Astrocyte of the cerebellum (primary cell): ENCODE data around the gene PLEKHG4.

Source experiments
- DNase-seq: peaks from one replicate; pipeline ENCODE4 v3.0.0-alpha.2; 2011; ENCODE audit warnings: low read depth
- H3K4me3 ChIP-seq: 2 replicates; pipeline ENCODE4 v1.5.1; 2011; ENCODE audit warnings: mild to moderate bottlenecking, low read depth, low read length, moderate library complexity
- in situ Hi-C: cut with HindIII; loops from 2 replicates; pipeline ENCODE4 v1.10.0; 2017; ENCODE audit warnings: low sequenced_read_pairs
- TF ChIP-seq, protein P1 (sequence below): IDR thresholded peaks from 2 replicates; pipeline ENCODE4 v1.5.1; 2012; ENCODE audit warnings: low read length, low read depth, moderate library complexity, mild to moderate bottlenecking; ENCODE audit errors: missing control alignments

The PLEKHG4 gene

DNA sequence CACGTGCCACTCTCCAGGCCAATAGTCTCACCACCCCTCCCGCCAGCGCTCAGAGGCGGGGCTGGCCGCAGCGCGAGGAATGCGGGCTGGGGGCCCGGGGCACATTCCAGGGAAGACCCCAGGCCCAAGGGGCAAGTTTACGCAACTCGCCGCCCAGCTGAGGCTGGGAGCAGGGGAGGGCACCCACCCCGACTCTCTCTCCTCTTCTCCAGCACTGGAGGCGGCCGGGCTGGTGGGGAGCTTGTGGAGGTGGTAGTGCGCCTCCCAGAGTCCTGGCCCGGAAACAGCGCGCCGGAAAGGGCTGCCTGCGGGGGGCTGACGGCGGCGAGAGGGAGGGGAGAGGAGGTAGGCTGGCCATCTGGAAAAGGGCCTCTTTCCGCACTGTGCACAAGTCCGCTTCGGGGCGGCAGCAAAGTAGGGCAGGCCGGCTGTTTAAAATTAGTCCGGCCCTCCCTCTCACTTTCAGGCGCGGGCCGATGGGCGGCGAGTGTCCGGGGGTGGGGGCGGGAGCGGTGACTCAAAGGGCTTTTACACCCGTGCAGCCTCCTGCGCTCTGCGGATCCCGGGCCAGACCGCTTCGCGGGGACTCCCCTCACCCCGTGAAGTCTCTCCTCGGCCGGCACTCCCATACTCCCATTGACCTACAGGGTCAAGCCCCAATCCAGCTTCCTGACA lies 33.1 kb upstream of the PLEKHG4 start:
- DNase-seq: peak; percentile 70
- in situ Hi-C loops: no loop called here
- TF ChIP-seq, protein P1, sequence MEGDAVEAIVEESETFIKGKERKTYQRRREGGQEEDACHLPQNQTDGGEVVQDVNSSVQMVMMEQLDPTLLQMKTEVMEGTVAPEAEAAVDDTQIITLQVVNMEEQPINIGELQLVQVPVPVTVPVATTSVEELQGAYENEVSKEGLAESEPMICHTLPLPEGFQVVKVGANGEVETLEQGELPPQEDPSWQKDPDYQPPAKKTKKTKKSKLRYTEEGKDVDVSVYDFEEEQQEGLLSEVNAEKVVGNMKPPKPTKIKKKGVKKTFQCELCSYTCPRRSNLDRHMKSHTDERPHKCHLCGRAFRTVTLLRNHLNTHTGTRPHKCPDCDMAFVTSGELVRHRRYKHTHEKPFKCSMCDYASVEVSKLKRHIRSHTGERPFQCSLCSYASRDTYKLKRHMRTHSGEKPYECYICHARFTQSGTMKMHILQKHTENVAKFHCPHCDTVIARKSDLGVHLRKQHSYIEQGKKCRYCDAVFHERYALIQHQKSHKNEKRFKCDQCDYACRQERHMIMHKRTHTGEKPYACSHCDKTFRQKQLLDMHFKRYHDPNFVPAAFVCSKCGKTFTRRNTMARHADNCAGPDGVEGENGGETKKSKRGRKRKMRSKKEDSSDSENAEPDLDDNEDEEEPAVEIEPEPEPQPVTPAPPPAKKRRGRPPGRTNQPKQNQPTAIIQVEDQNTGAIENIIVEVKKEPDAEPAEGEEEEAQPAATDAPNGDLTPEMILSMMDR: peak; percentile 57
- H3K4me3 ChIP-seq: peak overlapping the region; percentile 91

DNA sequence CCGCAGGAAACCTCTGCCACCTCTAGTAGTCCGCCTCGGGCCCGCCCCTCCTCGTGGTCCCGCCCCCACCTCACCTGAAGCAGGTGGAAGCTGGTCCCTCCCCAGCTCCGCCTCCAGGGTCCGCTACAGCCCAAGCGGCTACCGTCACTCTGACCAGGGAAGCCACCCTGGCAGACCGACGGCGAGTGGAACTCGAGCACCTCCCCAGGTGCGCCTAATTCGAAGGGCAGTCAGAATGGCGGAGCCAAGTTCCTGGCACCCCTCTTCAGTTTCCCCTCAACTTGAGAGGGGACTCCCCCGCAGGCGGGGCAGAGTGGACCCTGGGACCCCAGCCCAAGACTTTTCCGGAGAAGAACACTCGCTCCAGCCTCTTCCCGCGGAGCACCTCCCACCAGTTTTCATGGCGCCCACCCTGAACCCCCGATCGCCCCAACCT lies 32.6 kb upstream of the PLEKHG4 start:
- H3K4me3 ChIP-seq: peak overlapping the region; percentile 91
- TF ChIP-seq, protein P1: no peak
- in situ Hi-C loops: no loop called here
- no peak for DNase-seq

DNA sequence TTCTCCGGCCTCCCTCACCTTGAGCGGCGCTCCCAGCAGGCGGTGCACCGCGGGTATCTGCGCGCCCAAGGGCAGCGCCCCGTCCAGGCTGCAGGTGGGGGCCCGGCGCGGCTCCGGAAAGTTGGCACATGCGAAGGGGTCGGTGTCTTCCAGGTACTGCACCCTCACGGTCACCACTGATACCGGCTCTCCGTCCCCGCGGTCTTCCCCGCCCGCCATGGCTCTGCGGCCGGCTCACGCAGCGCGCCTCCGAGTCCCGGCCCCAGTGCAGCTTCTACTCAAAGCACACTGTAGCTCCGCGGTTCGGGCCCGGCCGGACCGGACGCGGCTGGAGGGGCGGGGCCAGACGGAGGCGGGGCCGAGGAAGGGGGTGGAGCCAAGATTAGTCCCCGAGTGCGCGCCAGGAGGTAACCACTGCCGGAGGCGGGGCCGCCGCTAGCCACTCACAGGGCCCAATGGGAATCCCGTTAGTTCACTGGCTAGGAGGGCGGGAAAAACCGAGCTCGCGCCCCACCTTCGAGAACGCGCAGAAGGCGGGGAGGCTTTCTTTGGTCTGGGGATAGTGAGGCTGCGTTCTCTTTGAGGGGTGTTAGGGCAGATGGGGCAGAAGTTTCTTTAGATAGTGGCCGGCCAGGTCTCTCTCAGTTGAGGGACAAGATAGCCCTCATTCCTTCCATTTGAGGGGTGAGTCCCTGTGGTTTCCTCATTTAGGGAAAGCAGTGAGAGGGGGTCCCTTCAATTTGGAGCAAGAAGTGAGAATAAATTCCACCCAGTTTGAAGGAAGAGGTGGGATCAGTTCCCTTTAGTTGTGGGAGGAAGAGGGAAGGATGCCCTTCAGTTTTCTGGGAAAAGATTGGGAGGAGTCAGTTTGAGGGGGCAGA lies 31.9 kb upstream of the PLEKHG4 start, which contains the start of gene FHOD1:
TSS of gene FHOD1 (minus strand) at position 290 of the 881 bp plus-strand sequence. CDS start at position 219, 71 bp downstream.
- peak within 1 kb of the TSS; percentile 91 for H3K4me3 ChIP-seq
- TF ChIP-seq, protein P1: no peak
- DNase-seq: peak; percentile 85
- in situ Hi-C loops: no loop called here

DNA sequence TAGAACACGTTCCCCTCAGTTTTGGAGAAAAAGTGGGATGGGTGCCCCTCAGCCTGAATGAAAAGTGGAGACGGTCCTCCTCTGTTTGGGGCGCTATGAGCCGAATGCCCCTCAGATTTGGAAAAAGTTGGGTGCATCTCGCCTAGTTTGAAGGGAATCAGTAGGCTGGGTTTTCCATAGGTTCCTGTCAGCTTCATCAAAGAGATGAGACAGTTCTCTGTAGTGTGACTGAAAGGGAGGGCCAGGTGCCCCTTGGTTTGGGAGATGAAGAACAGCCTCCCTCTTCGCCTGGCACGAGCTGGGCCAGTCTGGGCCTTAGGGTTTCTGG lies 31.3 kb upstream of the PLEKHG4 start:
- TF ChIP-seq, protein P1: no peak
- peak overlapping the region; percentile 91 for H3K4me3 ChIP-seq
- no peak for DNase-seq
- in situ Hi-C loops: no loop called here

DNA sequence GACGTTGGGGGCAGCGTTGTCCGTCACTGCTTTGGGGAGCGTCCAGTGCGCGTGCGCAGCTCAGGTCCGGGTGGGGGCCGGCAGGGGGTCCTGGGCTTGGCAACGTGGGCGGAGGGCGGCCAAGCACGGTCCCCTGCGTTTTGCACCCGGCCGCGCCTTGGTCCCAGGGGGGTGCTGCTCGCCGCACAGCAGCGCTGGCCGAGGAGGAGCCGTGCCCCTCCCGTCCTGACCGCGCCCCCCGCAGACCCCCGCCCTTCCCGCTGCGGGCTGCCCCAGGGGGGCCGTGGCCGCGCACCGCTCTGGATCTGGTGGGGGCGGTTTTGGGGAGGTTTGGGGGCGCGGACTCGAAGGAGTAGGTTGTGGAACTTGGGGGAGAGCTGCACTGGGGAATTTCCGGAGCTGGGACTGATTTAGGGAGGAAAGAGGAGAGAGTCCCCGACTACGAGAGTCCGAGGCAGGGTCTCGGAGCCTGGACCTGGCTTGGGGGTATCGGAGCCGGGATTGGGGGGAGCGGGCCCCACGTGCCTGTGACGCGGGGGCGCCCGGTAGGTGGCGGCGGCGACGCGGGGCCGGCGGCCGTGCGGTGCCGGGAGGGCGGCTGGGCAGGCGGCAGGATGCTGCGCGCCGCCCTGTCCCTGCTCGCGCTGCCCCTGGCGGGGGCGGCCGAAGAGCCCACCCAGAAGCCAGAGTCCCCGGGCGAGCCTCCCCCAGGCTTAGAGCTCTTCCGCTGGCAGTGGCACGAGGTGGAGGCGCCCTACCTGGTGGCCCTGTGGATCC lies 30.7 kb upstream of the PLEKHG4 start, which contains the start of gene SLC9A5:
TSS of gene SLC9A5 (plus strand) at position 579 of the 777 bp plus-strand sequence. CDS start at position 615, 36 bp downstream.
- in situ Hi-C loops: no loop called here
- TF ChIP-seq, protein P1: no peak
- peak within 1 kb of the TSS; percentile 91 for H3K4me3 ChIP-seq
- DNase-seq: no peak
